GM18511 (cell line): ENCODE results near the gene RNF207.
"Not testable (repeated sequence)": the region's sequence is repeated elsewhere in the genome, so short reads cannot be mapped to it uniquely, and the experiment has no call there.

Experiments used
- ATAC-seq: cut with Tn5 transposase; IDR thresholded peaks from one replicate; pipeline ENCODE4 v1.9.1; 2021; ENCODE audit warnings: mild to moderate bottlenecking, moderate library complexity; ENCODE audit not compliant: unreplicated experiment

The RNF207 gene

GRCh38 chr1:6199298-6200187 lies 6.4 kb upstream of the RNF207 start, which contains the start of gene RPL22:
RPL22 (minus strand) TSS chr1:6199595; CDS start chr1:6199573, 22 bp downstream.
- peak; percentile 95 for ATAC-seq

GRCh38 chr1:6200188-6200809 lies 5.6 kb upstream of the RNF207 start:
- ATAC-seq: no peak

GRCh38 chr1:6202256-6202655 lies 3.7 kb upstream of the RNF207 start:
- ATAC-seq: no peak

GRCh38 chr1:6206520-6206855 lies 569 bp downstream of the RNF207 start:
- no peak for ATAC-seq

GRCh38 chr1:6207075-6207885 lies 1.4 kb downstream of the RNF207 start:
- ATAC-seq: no peak

- no peak for ATAC-seq
Measured at GRCh38 chr1:6207921-6208320, 2.0 kb downstream of the RNF207 start.

- peak; percentile 34 for ATAC-seq
Measured at GRCh38 chr1:6208723-6209660, 3.1 kb downstream of the RNF207 start.

- ATAC-seq: no peak
Measured at GRCh38 chr1:6209661-6210580, 4.0 kb downstream of the RNF207 start.

GRCh38 chr1:6210591-6211355 lies 4.9 kb downstream of the RNF207 start:
- no peak for ATAC-seq

GRCh38 chr1:6211731-6212130 lies 5.8 kb downstream of the RNF207 start:
- no peak for ATAC-seq

GRCh38 chr1:6212193-6212959 lies 6.5 kb downstream of the RNF207 start:
- ATAC-seq: no peak

- no peak for ATAC-seq
Measured at GRCh38 chr1:6218375-6219164, 12.7 kb downstream of the RNF207 start.

GRCh38 chr1:6219641-6220040 lies 13.7 kb downstream of the RNF207 start:
- ATAC-seq: not testable (repeated sequence)

GRCh38 chr1:6220236-6220635 lies 14.3 kb downstream of the RNF207 start:
- ATAC-seq: no peak

GRCh38 chr1:6221210-6221784 lies 15.4 kb downstream of the RNF207 start:
- ATAC-seq: no peak

GRCh38 chr1:6222636-6223035 lies 16.7 kb downstream of the RNF207 start:
- ATAC-seq: no peak

- no peak for ATAC-seq
Measured at GRCh38 chr1:6223617-6224016, 17.7 kb downstream of the RNF207 start.
